SK-N-SH (cell line): ENCODE results near the gene DGKI. TPM values are rescaled to one million over a fixed set of nuclear protein-coding genes. Genes with fewer than 3 reads are reported as not detected.

ENCODE experiments used
- CTCF ChIA-PET: fragments of 300-600, 350-600 bp; formaldehyde crosslinking; extraction: SDS; loops from one replicate; lab custom pipeline; 2021; lab: Yijun Ruan, JAX
- POLR2A ChIA-PET: fragments of 350-600 bp; sonication (Branson Sonifier 250); formaldehyde crosslinking; extraction: SDS; loops from one replicate; lab custom pipeline; 2020; ENCODE audit warnings: antibody characterized with exemption, inconsistent platforms; lab: Yijun Ruan, JAX
- DNase-seq: peaks from one replicate; pipeline ENCODE4 v3.0.0; 2012
- H2AFZ ChIP-seq: fragments of 200-600 bp; sonication (generic); 2 replicates; pipeline ENCODE4 v1.8.1; 2016; ENCODE audit warnings: antibody characterized with exemption, mild to moderate bottlenecking, low read depth
- H3F3A ChIP-seq: fragments of 200-600 bp; sonication (generic); replicated peaks from 2 replicates; pipeline ENCODE3; 2016; ENCODE audit warnings: antibody characterized with exemption, mild to moderate bottlenecking; ENCODE audit not compliant: insufficient read depth
- H3K27ac ChIP-seq, 2 experiments: fragments of 200-500 bp in 1 of 2; fragments of 200-600 bp in 1 of 2; sonication (Bioruptor generic) in 1 of 2; sonication (generic), shearing (Covaris generic) in 1 of 2; 2 replicates each; pipeline versions ENCODE4 v1.5.1 to v1.6.1; 2014 to 2016; ENCODE audit warnings: low read depth in 2 of 2, inconsistent platforms in 1 of 2, low read length in 1 of 2, mild to moderate bottlenecking in 1 of 2, mixed read lengths in 1 of 2
- H3K27me3 ChIP-seq: fragments of 200-600 bp; sonication (generic), shearing (Covaris generic); 2 replicates; pipeline ENCODE4 v1.6.1; 2016; ENCODE audit warnings: mixed run types; ENCODE audit not compliant: insufficient read depth
- H3K36me3 ChIP-seq, 2 experiments: fragments of 200-500 bp in 1 of 2; fragments of 200-600 bp in 1 of 2; sonication (Bioruptor generic) in 1 of 2; sonication (generic) in 1 of 2; replicated peaks in 1 of 2; 2 replicates each; pipeline versions ENCODE3 to v1.5.1; 2014 to 2016; ENCODE audit warnings: low read length in 1 of 2, mild to moderate bottlenecking in 1 of 2; ENCODE audit not compliant: insufficient read depth in 2 of 2, control insufficient read depth in 1 of 2
- H3K4me1 ChIP-seq, 2 experiments: fragments of 200-500 bp in 1 of 2; fragments of 200-600 bp in 1 of 2; sonication (Bioruptor generic) in 1 of 2; sonication (generic), shearing (Covaris generic) in 1 of 2; 2 replicates each; pipeline versions ENCODE4 v1.5.1 to v1.6.1; 2014 to 2016; ENCODE audit warnings: low read depth in 1 of 2, low read length in 1 of 2, mixed run types in 1 of 2; ENCODE audit not compliant: insufficient read depth in 2 of 2, control insufficient read depth in 1 of 2
- H3K4me2 ChIP-seq: fragments of 200-600 bp; sonication (generic), shearing (Covaris generic); 2 replicates; pipeline ENCODE4 v1.6.1; 2017; ENCODE audit warnings: mixed run types
- H3K4me3 ChIP-seq, 2 experiments: fragments of 200-500 bp in 1 of 2; fragments of 200-600 bp in 1 of 2; sonication (Bioruptor generic) in 1 of 2; sonication (generic), shearing (Covaris generic) in 1 of 2; 2 replicates each; pipeline versions ENCODE4 v1.5.1 to v1.8.1; 2014 to 2016; ENCODE audit warnings: low read depth in 2 of 2, inconsistent platforms in 1 of 2, low read length in 1 of 2, mild to moderate bottlenecking in 1 of 2, mixed read lengths in 1 of 2, moderate library complexity in 1 of 2
- H3K79me2 ChIP-seq: fragments of 200-600 bp; sonication (generic); 2 replicates; pipeline ENCODE4 v1.8.1; 2017; ENCODE audit warnings: mild to moderate bottlenecking; ENCODE audit not compliant: insufficient read depth
- H3K9ac ChIP-seq: fragments of 200-600 bp; sonication (generic); 2 replicates; pipeline ENCODE4 v1.6.1; 2017; ENCODE audit warnings: mixed run types
- H3K9me2 ChIP-seq: fragments of 200-600 bp; sonication (generic); 2 replicates; pipeline ENCODE4 v1.6.1; 2017; ENCODE audit warnings: mixed run types
- H3K9me3 ChIP-seq: fragments of 200-600 bp; sonication (generic); 2 replicates; pipeline ENCODE4 v1.6.1; 2017; ENCODE audit warnings: mixed run types, mild to moderate bottlenecking, moderate library complexity
- H4K20me1 ChIP-seq: fragments of 200-600 bp; sonication (generic); 2 replicates; pipeline ENCODE4 v1.6.1; 2017; ENCODE audit warnings: mild to moderate bottlenecking, mixed run types; ENCODE audit not compliant: insufficient read depth
- CHD2 ChIP-seq: fragments of 150-350 bp; IDR thresholded peaks from 2 replicates; pipeline ENCODE4 v1.6.1; 2018; ENCODE audit warnings: low read length; ENCODE audit not compliant: partially characterized antibody
- FOXJ3 ChIP-seq: sonication (generic); formaldehyde crosslinking; IDR thresholded peaks from 2 replicates; pipeline ENCODE4 v1.5.1; 2020; ENCODE audit warnings: mild to moderate bottlenecking, missing genetic modification reagents
- FOXM1 ChIP-seq: IDR thresholded peaks from 2 replicates; pipeline ENCODE4 v1.4.0; 2012; ENCODE audit warnings: low read depth, mild to moderate bottlenecking
- GABPA ChIP-seq: IDR thresholded peaks from 2 replicates; pipeline ENCODE4 v1.4.0; 2012; ENCODE audit warnings: low read depth, mild to moderate bottlenecking
- IRF3 ChIP-seq: fragments of 150-350 bp; IDR thresholded peaks from 2 replicates; pipeline ENCODE4 v1.6.1; 2016; ENCODE audit warnings: mild to moderate bottlenecking, low read depth, low read length
- JUND ChIP-seq: IDR thresholded peaks from 2 replicates; pipeline ENCODE4 v1.4.0; 2012
- MEF2A ChIP-seq: IDR thresholded peaks from 2 replicates; pipeline ENCODE4 v1.4.0; 2012; ENCODE audit warnings: low read depth, borderline replicate concordance
- NFIC ChIP-seq: IDR thresholded peaks from 2 replicates; pipeline ENCODE4 v1.4.0; 2012; ENCODE audit warnings: borderline replicate concordance
- NRF1 ChIP-seq: IDR thresholded peaks from 2 replicates; pipeline ENCODE4 v1.6.1; 2012; ENCODE audit warnings: low read depth, mild to moderate bottlenecking, low read length
- RAD21 ChIP-seq: IDR thresholded peaks from 2 replicates; pipeline ENCODE4 v1.6.1; 2012; ENCODE audit warnings: mild to moderate bottlenecking, low read length
- REST ChIP-seq: IDR thresholded peaks from 2 replicates; pipeline ENCODE4 v1.6.1; 2012; ENCODE audit warnings: mild to moderate bottlenecking, low read depth, low read length, moderate library complexity
- RFX5 ChIP-seq: IDR thresholded peaks from 2 replicates; pipeline ENCODE4 v1.6.1; 2012; ENCODE audit warnings: mild to moderate bottlenecking, improper control_type of control experiment, low read length
- RXRA ChIP-seq: IDR thresholded peaks from 2 replicates; pipeline ENCODE4 v1.4.0; 2012; ENCODE audit warnings: low read depth, mild to moderate bottlenecking, borderline replicate concordance
- SMC3 ChIP-seq: IDR thresholded peaks from 2 replicates; pipeline ENCODE4 v1.6.1; 2012; ENCODE audit warnings: low read depth, low read length, improper control_type of control experiment
- TCF12 ChIP-seq: IDR thresholded peaks from 2 replicates; pipeline ENCODE4 v1.4.0; 2012
- USF1 ChIP-seq: IDR thresholded peaks from 2 replicates; pipeline ENCODE4 v1.4.0; 2012; ENCODE audit warnings: low read depth, borderline replicate concordance
- YY1 ChIP-seq: IDR thresholded peaks from 2 replicates; pipeline ENCODE4 v1.4.0; 2012; ENCODE audit warnings: low read depth, mild to moderate bottlenecking
- WGBS: methylation state at CpG from one replicate; pipeline ENCODE4 v1.1.6; 2017; ENCODE audit warnings: low lambda C conversion rate; 5-methylcytosine and 5-hydroxymethylcytosine counted together
- polyA plus RNA-seq, 3 experiments: library from polyadenylated mRNA; depleted of rRNA; stranded (reverse); fragments of >200 nt; gene quantifications; 2 replicates each; pipeline ENCODE4 v1.2.3, GENCODE V29; 2012
- TF ChIP-seq, protein P1 (sequence below): fragments of 200-600 bp; sonication (generic); IDR thresholded peaks from 2 replicates; pipeline ENCODE4 v1.6.1; 2017; ENCODE audit warnings: antibody characterized with exemption, mild to moderate bottlenecking, moderate library complexity
- TF ChIP-seq, protein P2 (sequence below): IDR thresholded peaks from 2 replicates; pipeline ENCODE4 v1.4.0; 2012; ENCODE audit warnings: low read depth
- TF ChIP-seq, protein P3 (sequence below): fragments of 150-350 bp; IDR thresholded peaks from 2 replicates; pipeline ENCODE4 v1.6.1; 2017; ENCODE audit warnings: antibody characterized with exemption, low read length, low read depth, borderline replicate concordance

DGKI gene
- polyA plus RNA-seq, 1 of the 3 experiments (the other 2 are of a cell fraction) = 1.3 TPM

- Histone ChIP-seq H3K9me3 (no peaks in the 10 kb centered on the region), H3K4me1 (peaks cover 3 to 6% of the 10 kb centered on the region in 2 experiments; a peak in 2 of 4 replicates), H3K27me3 (no peaks in the 10 kb centered on the region), H2AFZ (no peak overlapping the region), H3K9me2 (no peaks in the 10 kb centered on the region), H3K4me2 (0 out of 2 replicates have a peak overlapping the region, but pooled peaks have one; percentile 1), H3K36me3 (peaks cover 0 to 16% of the 10 kb centered on the region in 2 experiments), H3K27ac (peak overlapping the region in 1 of 2 experiments; percentile 60; a peak in 1 of 4 replicates), H3F3A (peaks cover 4% of the 10 kb centered on the region), H4K20me1 (no peaks in the 10 kb centered on the region), H3K4me3 (no peak overlapping the region), H3K9ac (no peak overlapping the region), H3K79me2 (no peaks in the 10 kb centered on the region)
- ChIA-PET POLR2A (no interaction called here), CTCF (interaction anchor here (2.5 kb wide), 1 partner anchor 294 kb away, joined by 18 read pairs; no protein-coding TSS in a partner anchor)
- TF ChIP-seq MEF2A = no peak
- TF ChIP-seq USF1 = no peak
- no peak for TF ChIP-seq FOXJ3 (CRISPR knock-in tag)
- TF ChIP-seq, protein P1, sequence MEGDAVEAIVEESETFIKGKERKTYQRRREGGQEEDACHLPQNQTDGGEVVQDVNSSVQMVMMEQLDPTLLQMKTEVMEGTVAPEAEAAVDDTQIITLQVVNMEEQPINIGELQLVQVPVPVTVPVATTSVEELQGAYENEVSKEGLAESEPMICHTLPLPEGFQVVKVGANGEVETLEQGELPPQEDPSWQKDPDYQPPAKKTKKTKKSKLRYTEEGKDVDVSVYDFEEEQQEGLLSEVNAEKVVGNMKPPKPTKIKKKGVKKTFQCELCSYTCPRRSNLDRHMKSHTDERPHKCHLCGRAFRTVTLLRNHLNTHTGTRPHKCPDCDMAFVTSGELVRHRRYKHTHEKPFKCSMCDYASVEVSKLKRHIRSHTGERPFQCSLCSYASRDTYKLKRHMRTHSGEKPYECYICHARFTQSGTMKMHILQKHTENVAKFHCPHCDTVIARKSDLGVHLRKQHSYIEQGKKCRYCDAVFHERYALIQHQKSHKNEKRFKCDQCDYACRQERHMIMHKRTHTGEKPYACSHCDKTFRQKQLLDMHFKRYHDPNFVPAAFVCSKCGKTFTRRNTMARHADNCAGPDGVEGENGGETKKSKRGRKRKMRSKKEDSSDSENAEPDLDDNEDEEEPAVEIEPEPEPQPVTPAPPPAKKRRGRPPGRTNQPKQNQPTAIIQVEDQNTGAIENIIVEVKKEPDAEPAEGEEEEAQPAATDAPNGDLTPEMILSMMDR = no peak
- no peak for TF ChIP-seq RXRA
- TF ChIP-seq GABPA = no peak
- no peak for TF ChIP-seq TCF12
- TF ChIP-seq NRF1 = no peak
- no peak for TF ChIP-seq RFX5
- no peak for TF ChIP-seq NFIC
- TF ChIP-seq, protein P2, sequence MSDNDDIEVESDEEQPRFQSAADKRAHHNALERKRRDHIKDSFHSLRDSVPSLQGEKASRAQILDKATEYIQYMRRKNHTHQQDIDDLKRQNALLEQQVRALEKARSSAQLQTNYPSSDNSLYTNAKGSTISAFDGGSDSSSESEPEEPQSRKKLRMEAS = no peak
- no peak for TF ChIP-seq SMC3
- TF ChIP-seq, protein P3, sequence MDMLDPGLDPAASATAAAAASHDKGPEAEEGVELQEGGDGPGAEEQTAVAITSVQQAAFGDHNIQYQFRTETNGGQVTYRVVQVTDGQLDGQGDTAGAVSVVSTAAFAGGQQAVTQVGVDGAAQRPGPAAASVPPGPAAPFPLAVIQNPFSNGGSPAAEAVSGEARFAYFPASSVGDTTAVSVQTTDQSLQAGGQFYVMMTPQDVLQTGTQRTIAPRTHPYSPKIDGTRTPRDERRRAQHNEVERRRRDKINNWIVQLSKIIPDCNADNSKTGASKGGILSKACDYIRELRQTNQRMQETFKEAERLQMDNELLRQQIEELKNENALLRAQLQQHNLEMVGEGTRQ = no peak
- TF ChIP-seq RAD21 = no peak
- no peak for TF ChIP-seq YY1
- TF ChIP-seq JUND = no peak
- TF ChIP-seq IRF3 = no peak
- no peak for TF ChIP-seq REST
- TF ChIP-seq CHD2 = no peak
- no peak for TF ChIP-seq FOXM1
- WGBS = 90% methylated on average over 5 of the region's 5 CpGs
- DNase-seq = no peak
Observed at GRCh38 chr7:137462847-137463246, 383.9 kb downstream of the DGKI start.
